Renal pelvis (tissue), 4 donors: ENCODE measurements around the gene SIL1. TPM values are rescaled to one million over a fixed set of nuclear protein-coding genes. Genes with fewer than 3 reads are reported as not detected.

Experiments
- DNase-seq: peaks from one replicate; pipeline ENCODE4 v3.0.0-alpha.2; 2013
- polyA plus RNA-seq, 3 donors: library from polyadenylated mRNA; unstranded; fragments of 120-200 nt; gene quantifications; one replicate each; pipeline ENCODE4 v1.2.1, GENCODE V29; 2013; ENCODE audit not compliant: insufficient read length in 3 of 3

SIL1 gene
- polyA plus RNA-seq, 3 donors = 40.3 to 52.1 (median 43.5) TPM

GRCh38 chr5:138962614-138963370, 235.4 kb downstream of the SIL1 start:
- no peak for DNase-seq

- DNase-seq = no peak
Measured at GRCh38 chr5:138961729-138962128, 236.4 kb downstream of the SIL1 start.

GRCh38 chr5:138961221-138961620, 236.9 kb downstream of the SIL1 start:
- DNase-seq = no peak

GRCh38 chr5:138960145-138960692, 237.9 kb downstream of the SIL1 start:
- DNase-seq = no peak

GRCh38 chr5:138956801-138957200, 241.4 kb downstream of the SIL1 start:
- DNase-seq = no peak

- no peak for DNase-seq
Measured at GRCh38 chr5:138955671-138956295, 242.4 kb downstream of the SIL1 start.

- peak; percentile 69 for DNase-seq
Measured at GRCh38 chr5:138955013-138955660, 243.0 kb downstream of the SIL1 start.

- DNase-seq = no peak
Measured at GRCh38 chr5:138954257-138955012, 243.7 kb downstream of the SIL1 start.

- DNase-seq = no peak
Measured at GRCh38 chr5:138953387-138954256, 244.5 kb downstream of the SIL1 start.

GRCh38 chr5:138952962-138953361, 245.2 kb downstream of the SIL1 start:
- DNase-seq = no peak

GRCh38 chr5:138951986-138952735, 246.0 kb downstream of the SIL1 start:
- DNase-seq = no peak

GRCh38 chr5:138951091-138951985, 246.8 kb downstream of the SIL1 start:
- no peak for DNase-seq

GRCh38 chr5:138950421-138951031, 247.6 kb downstream of the SIL1 start:
- DNase-seq = no peak

GRCh38 chr5:138949988-138950387, 248.2 kb downstream of the SIL1 start:
- no peak for DNase-seq

GRCh38 chr5:138949223-138949574, 249.0 kb downstream of the SIL1 start:
- DNase-seq = no peak

- DNase-seq = no peak
Measured at GRCh38 chr5:138948471-138949222, 249.5 kb downstream of the SIL1 start.

GRCh38 chr5:138947780-138948179, 250.4 kb downstream of the SIL1 start:
- DNase-seq = no peak
